Measurements from ENCODE around the gene TNNT3.
A peak's percentile ranks its signal among the peaks of the same experiment; 100 is the strongest.

The TNNT3 gene

DNA sequence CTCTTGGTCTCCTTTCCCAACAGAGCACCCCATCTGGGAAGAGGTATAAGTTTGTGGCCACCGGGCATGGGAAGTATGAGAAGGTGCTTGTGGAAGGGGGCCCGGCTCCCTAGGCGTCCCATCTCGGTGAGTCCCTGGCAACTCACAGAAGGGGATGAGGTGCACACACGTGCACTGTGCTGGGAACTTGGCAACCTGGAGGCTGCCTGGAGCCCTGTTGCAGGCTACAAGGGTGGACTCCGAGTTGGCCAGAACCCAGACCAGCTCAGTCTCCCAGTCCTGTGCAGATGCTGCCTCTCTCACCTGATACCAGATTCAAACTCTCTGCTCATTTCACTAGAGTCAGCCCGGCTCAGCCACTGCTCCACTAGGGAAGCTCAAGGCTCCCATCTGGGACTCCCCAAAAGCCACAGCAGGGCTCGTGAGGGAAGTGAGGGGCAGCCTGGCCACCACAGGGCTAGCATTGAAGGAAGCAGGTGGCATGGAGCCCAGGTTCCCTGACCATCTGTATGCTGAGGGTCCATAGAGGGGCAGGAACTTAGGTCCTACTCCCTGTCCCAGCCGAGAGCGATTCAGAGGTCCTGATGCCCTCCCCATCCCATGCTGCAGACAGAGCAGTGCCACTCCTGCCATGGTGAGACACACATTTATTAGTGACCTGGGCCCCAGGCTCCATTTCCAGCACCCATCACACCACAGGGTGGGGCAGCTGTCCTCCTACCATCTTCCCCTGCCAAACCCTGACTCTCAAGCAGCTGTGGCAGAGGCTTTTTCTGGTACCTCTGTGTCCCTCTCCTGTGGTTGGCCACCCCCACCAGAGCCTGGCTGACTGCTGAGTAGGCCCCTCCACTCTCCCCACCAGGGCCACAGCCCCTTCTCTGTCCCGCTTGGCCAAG lies 31.8 kb upstream of the TNNT3 start:
- Mint-ChIP-seq H3K27ac (no peak overlapping the region), H3K4me3 (no peak overlapping the region), H3K36me3 (ENCODE audit: low read depth) (no peaks in the 10 kb centered on the region), H3K27me3 (ENCODE audit: low read depth) (no peaks in the 10 kb centered on the region), H3K9me3 (no peaks in the 10 kb centered on the region), H3K4me1 (peaks cover 6% of the 10 kb centered on the region)
- TF ChIP-seq CTCF (IDR thresholded peaks at IDR 0.05; ENCODE audit: unreplicated experiment in 3 of 3) = no peak

DNA sequence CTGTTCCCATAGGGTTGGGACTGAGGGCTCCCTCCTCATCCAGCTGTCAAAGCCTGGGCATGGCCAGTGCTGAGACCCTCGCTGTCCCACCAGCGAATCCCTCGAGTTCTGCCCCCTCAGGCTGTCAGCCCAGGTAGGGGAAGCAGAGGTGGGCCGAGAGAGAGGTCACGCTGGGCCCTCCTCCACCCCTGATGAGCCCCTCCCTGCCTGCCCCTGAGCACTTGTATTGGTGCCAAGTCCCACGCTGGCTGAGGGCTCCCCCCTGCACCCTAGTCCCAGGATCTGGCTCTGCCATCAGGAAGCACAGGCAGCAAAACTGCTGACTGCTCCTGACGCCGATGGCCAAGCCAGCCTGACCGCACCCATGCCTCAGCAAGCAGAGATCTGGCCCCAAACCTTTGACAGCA lies 31.2 kb upstream of the TNNT3 start:
- Mint-ChIP-seq H3K9me3 (no peaks in the 10 kb centered on the region), H3K27me3 (ENCODE audit: low read depth) (no peaks in the 10 kb centered on the region), H3K4me1 (peaks cover 6% of the 10 kb centered on the region), H3K36me3 (ENCODE audit: low read depth) (no peaks in the 10 kb centered on the region), H3K27ac (peak overlapping the region; percentile 45 to 77 (median 54)), H3K4me3 (no peak overlapping the region)
- no peak for TF ChIP-seq CTCF (IDR thresholded peaks at IDR 0.05; ENCODE audit: unreplicated experiment in 3 of 3)

GRCh38 chr11:1888811-1889210 lies 30.7 kb upstream of the TNNT3 start:
- TF ChIP-seq CTCF (IDR thresholded peaks at IDR 0.05; ENCODE audit: unreplicated experiment in 3 of 3) = no peak
- Mint-ChIP-seq H3K27me3 (ENCODE audit: low read depth) (no peaks in the 10 kb centered on the region), H3K27ac (peak overlapping the region; percentile 45 to 77 (median 54)), H3K4me1 (peaks cover 6% of the 10 kb centered on the region), H3K36me3 (ENCODE audit: low read depth) (no peaks in the 10 kb centered on the region), H3K9me3 (no peaks in the 10 kb centered on the region), H3K4me3 (no peak overlapping the region)

GRCh38 chr11:1889224-1889930 lies 30.1 kb upstream of the TNNT3 start:
- H3K27ac Mint-ChIP-seq = peak overlapping the region in 1 of 3 experiments; percentile 77
- H3K27me3 Mint-ChIP-seq (ENCODE audit: low read depth) = no peaks in the 10 kb centered on the region
- H3K4me3 Mint-ChIP-seq = no peak overlapping the region
- H3K4me1 Mint-ChIP-seq = peaks cover 7% of the 10 kb centered on the region
- no peak for TF ChIP-seq CTCF (IDR thresholded peaks at IDR 0.05; ENCODE audit: unreplicated experiment in 3 of 3)
- H3K9me3 Mint-ChIP-seq = no peaks in the 10 kb centered on the region
- no peaks in the 10 kb centered on the region for H3K36me3 Mint-ChIP-seq (ENCODE audit: low read depth)

DNA sequence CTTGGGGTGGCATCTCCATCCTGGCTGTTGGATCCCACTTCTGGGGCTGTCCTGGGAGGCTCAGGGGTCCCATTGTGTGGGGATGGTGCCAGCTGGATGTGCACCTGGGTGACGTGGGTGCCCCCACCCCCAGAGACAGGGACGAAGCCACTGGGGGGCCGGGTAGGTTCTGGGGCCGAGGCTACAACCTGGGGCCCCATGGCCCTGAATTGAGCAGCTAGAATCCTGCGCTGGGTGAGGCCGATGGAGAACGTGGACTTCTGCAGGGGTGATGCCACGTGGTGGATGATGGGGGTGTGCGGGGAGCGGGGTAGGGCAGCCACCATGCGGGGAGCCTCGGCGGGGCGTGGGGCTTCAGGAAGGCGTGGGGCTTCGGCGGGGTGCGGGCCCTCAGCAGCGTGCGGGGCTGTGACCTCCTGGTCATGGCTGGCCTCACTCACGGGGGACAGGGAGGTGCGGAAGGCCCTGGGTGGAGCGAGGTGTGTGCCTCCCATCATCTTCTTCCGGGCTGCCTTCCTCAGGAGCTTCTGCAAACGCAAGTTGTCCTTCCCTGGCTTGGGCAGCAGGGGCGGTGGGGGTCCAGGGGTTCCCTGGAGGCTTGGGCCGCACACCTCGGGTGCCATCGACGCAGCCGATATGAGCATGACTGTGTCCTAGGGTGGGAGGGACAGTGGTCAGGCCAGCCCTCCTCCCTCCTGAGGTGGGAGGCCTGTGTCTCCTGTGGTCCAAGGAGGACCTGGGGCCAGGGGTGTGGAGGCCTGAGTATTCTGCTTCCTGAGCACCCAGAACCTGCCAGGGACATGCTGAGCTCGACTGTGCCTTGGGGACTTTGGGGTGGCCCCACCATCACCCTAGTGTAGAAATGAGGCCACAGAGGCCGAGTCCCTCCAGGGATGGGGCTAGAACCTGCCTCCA lies 29.3 kb upstream of the TNNT3 start:
- Mint-ChIP-seq H3K27ac (no peak overlapping the region), H3K9me3 (no peaks in the 10 kb centered on the region), H3K4me3 (no peak overlapping the region), H3K4me1 (peaks cover 14% of the 10 kb centered on the region), H3K36me3 (ENCODE audit: low read depth) (no peaks in the 10 kb centered on the region), H3K27me3 (ENCODE audit: low read depth) (peaks cover 5% of the 10 kb centered on the region)
- TF ChIP-seq CTCF (IDR thresholded peaks at IDR 0.05; ENCODE audit: unreplicated experiment in 3 of 3) = no peak
